HEK293 (cell line): ENCODE results near the gene ENPEP.
"Not testable (repeated sequence)": the region's sequence is repeated elsewhere in the genome, so short reads cannot be mapped to it uniquely, and the experiment has no call there.

Experiments used
- CTCF ChIA-PET: fragments of 350-600 bp; formaldehyde crosslinking; extraction: SDS; loops from one replicate; lab custom pipeline; 2021; ENCODE audit warnings: antibody characterized with exemption; lab: Yijun Ruan, JAX
- POLR2A ChIA-PET: fragments of 300-600 bp; formaldehyde crosslinking; extraction: SDS; loops from one replicate; lab custom pipeline; 2020; ENCODE audit warnings: antibody characterized with exemption, inconsistent platforms; lab: Yijun Ruan, JAX
- H3K27ac ChIP-seq: fragments of 200-500 bp; sonication (Bioruptor generic); 2 replicates; pipeline ENCODE4 v1.5.1; 2014; ENCODE audit warnings: low read depth, low read length, control low read depth, inconsistent platforms; ENCODE audit errors: extremely low read depth
- H3K36me3 ChIP-seq, 2 experiments: fragments of 200-500 bp in 1 of 2; sonication (Bioruptor generic) in 1 of 2; 1 replicate in 1 of 2; 2 replicates in 1 of 2; pipeline ENCODE4 v1.5.1; 2014 to 2017; ENCODE audit warnings: inconsistent platforms in 2 of 2, low read length in 2 of 2; ENCODE audit not compliant: control insufficient read depth in 2 of 2, insufficient read depth in 1 of 2
- H3K4me1 ChIP-seq: fragments of 200-500 bp; sonication (Bioruptor generic); 2 replicates; pipeline ENCODE4 v1.5.1; 2014; ENCODE audit warnings: mild to moderate bottlenecking, low read length, inconsistent platforms; ENCODE audit not compliant: control insufficient read depth, insufficient read depth
- H3K4me3 ChIP-seq: 2 replicates; pipeline ENCODE4 v1.5.1; 2011; ENCODE audit warnings: low read depth, mild to moderate bottlenecking, control low read depth, low read length, moderate library complexity
- H3K9me3 ChIP-seq: fragments of 200-500 bp; sonication (Bioruptor generic); 2 replicates; pipeline ENCODE4 v1.5.1; 2014; ENCODE audit warnings: low read depth, low read length, inconsistent platforms; ENCODE audit not compliant: control insufficient read depth, insufficient read depth
- HOXA7 ChIP-seq: sonication (generic); formaldehyde crosslinking; IDR thresholded peaks from 2 replicates; pipeline ENCODE4 v1.8.1; 2022; ENCODE audit warnings: missing genetic modification reagents, borderline replicate concordance
- MEIS1 ChIP-seq: sonication (generic); formaldehyde crosslinking; IDR thresholded peaks from 2 replicates; pipeline ENCODE4 v1.8.1; 2022; ENCODE audit warnings: missing genetic modification reagents, mild to moderate bottlenecking, borderline replicate concordance
- PRDM10 ChIP-seq: fragments of 450-650 bp; formaldehyde crosslinking; IDR thresholded peaks from 2 replicates; pipeline ENCODE4 v1.5.1; 2016; ENCODE audit warnings: missing biosample characterization, missing genetic modification characterization
- SALL2 ChIP-seq: fragments of 450-650 bp; formaldehyde crosslinking; IDR thresholded peaks from 2 replicates; pipeline ENCODE4 v1.5.0; 2017; ENCODE audit warnings: missing biosample characterization, mild to moderate bottlenecking, missing genetic modification characterization, borderline replicate concordance
- SP2 ChIP-seq: fragments of 450-650 bp; formaldehyde crosslinking; IDR thresholded peaks from 2 replicates; pipeline ENCODE4 v1.5.1; 2016; ENCODE audit warnings: missing biosample characterization, missing genetic modification characterization
- ZFP37 ChIP-seq: fragments of 450-650 bp; formaldehyde crosslinking; IDR thresholded peaks from 2 replicates; pipeline ENCODE4 v1.5.1; 2016; ENCODE audit warnings: missing biosample characterization, missing genetic modification characterization
- ZNF114 ChIP-seq: fragments of 450-650 bp; formaldehyde crosslinking; IDR thresholded peaks from 2 replicates; pipeline ENCODE4 v1.5.0; 2017; ENCODE audit warnings: missing biosample characterization, missing genetic modification characterization
- ZNF16 ChIP-seq: fragments of 450-650 bp; formaldehyde crosslinking; IDR thresholded peaks from 2 replicates; pipeline ENCODE4 v1.5.1; 2016; ENCODE audit warnings: low read depth, missing biosample characterization, missing genetic modification characterization
- ZNF202 ChIP-seq: fragments of 450-650 bp; formaldehyde crosslinking; IDR thresholded peaks from 2 replicates; pipeline ENCODE4 v1.5.1; 2016; ENCODE audit warnings: missing biosample characterization, missing genetic modification characterization, borderline replicate concordance
- ZNF292 ChIP-seq: fragments of 450-650 bp; formaldehyde crosslinking; IDR thresholded peaks from 2 replicates; pipeline ENCODE4 v1.5.1; 2016; ENCODE audit warnings: low read depth, missing biosample characterization, missing genetic modification characterization, borderline replicate concordance
- ZNF302 ChIP-seq: fragments of 450-650 bp; formaldehyde crosslinking; IDR thresholded peaks from 2 replicates; pipeline ENCODE4 v1.5.1; 2016; ENCODE audit warnings: missing biosample characterization, missing genetic modification characterization, low read depth
- ZNF341 ChIP-seq: fragments of 450-650 bp; formaldehyde crosslinking; IDR thresholded peaks from 2 replicates; pipeline ENCODE4; 2016; ENCODE audit warnings: low read depth, missing biosample characterization, missing genetic modification characterization
- ZNF362 ChIP-seq: fragments of 450-650 bp; formaldehyde crosslinking; IDR thresholded peaks from 2 replicates; pipeline ENCODE4 v1.5.1; 2016; ENCODE audit warnings: missing biosample characterization, missing genetic modification characterization
- ZNF391 ChIP-seq: fragments of 450-650 bp; formaldehyde crosslinking; IDR thresholded peaks from 2 replicates; pipeline ENCODE4 v1.5.1; 2016; ENCODE audit warnings: low read depth, missing biosample characterization, missing genetic modification characterization, borderline replicate concordance
- ZNF521 ChIP-seq: fragments of 450-650 bp; formaldehyde crosslinking; IDR thresholded peaks from 2 replicates; pipeline ENCODE4 v1.5.1; 2017; ENCODE audit warnings: missing biosample characterization, mild to moderate bottlenecking, missing genetic modification characterization
- ZNF529 ChIP-seq: fragments of 450-650 bp; formaldehyde crosslinking; IDR thresholded peaks from 2 replicates; pipeline ENCODE4 v1.5.1; 2017; ENCODE audit warnings: missing genetic modification characterization, missing biosample characterization; ENCODE audit not compliant: insufficient replicate concordance
- ZNF548 ChIP-seq: fragments of 450-650 bp; formaldehyde crosslinking; IDR thresholded peaks from 2 replicates; pipeline ENCODE4 v1.5.1; 2016; ENCODE audit warnings: missing biosample characterization, missing genetic modification characterization
- ZNF580 ChIP-seq: fragments of 450-650 bp; formaldehyde crosslinking; IDR thresholded peaks from 2 replicates; pipeline ENCODE4 v1.5.1; 2016; ENCODE audit warnings: missing biosample characterization, missing genetic modification characterization
- ZNF623 ChIP-seq: fragments of 450-650 bp; formaldehyde crosslinking; IDR thresholded peaks from 2 replicates; pipeline ENCODE4 v1.5.1; 2016; ENCODE audit warnings: missing biosample characterization, missing genetic modification characterization
- ZNF677 ChIP-seq: fragments of 450-650 bp; IDR thresholded peaks from 2 replicates; pipeline ENCODE4 v1.5.0; 2018; ENCODE audit warnings: missing biosample characterization, mild to moderate bottlenecking, missing genetic modification characterization, moderate library complexity
- ZNF707 ChIP-seq: fragments of 450-650 bp; formaldehyde crosslinking; IDR thresholded peaks from 2 replicates; pipeline ENCODE4 v1.5.1; 2016; ENCODE audit warnings: missing biosample characterization, missing genetic modification characterization
- ZXDB ChIP-seq: fragments of 450-650 bp; formaldehyde crosslinking; IDR thresholded peaks from 2 replicates; pipeline ENCODE4 v1.5.1; 2016; ENCODE audit warnings: missing biosample characterization, missing genetic modification characterization

Gene ENPEP

GRCh38 chr4:110467400-110467799, 8.6 kb upstream of the ENPEP start (continued):
- TF ChIP-seq PRDM10 (tag by site-specific recombination) (no peak), SALL2 (no peak), HOXA7 (CRISPR knock-in tag) (no peak), ZNF391 (tag by site-specific recombination) (no peak), ZNF580 (tag by site-specific recombination) (no peak)
- TF ChIP-seq, all 188 proteins: peak for 0

- H3K27ac ChIP-seq: no peak overlapping the region
- CTCF ChIA-PET: no interaction called here
- POLR2A ChIA-PET: no interaction called here
Measured at GRCh38 chr4:110472583-110473329, 3.2 kb upstream of the ENPEP start.

GRCh38 chr4:110474481-110474880, 1.5 kb upstream of the ENPEP start:
- TF ChIP-seq ZNF623 (tag by site-specific recombination) (no peak), ZNF292 (tag by site-specific recombination) (no peak), ZNF529 (no peak), ZNF302 (tag by site-specific recombination) (no peak), SALL2 (no peak), ZNF521 (no peak), ZXDB (tag by site-specific recombination) (no peak), ZNF202 (tag by site-specific recombination) (no peak), ZNF707 (tag by site-specific recombination) (no peak), SP2 (tag by site-specific recombination) (no peak), ZNF362 (tag by site-specific recombination) (no peak), ZFP37 (tag by site-specific recombination) (no peak), MEIS1 (CRISPR knock-in tag) (no peak), ZNF114 (no peak), ZNF341 (no peak)
- peaks cover 3% of the 10 kb centered on the region; the same call in 1 of the 2 replicates for H3K4me1 ChIP-seq
- ChIA-PET POLR2A (no interaction called here), CTCF (no interaction called here)
- H3K27ac ChIP-seq: no peak overlapping the region
- H3K9me3 ChIP-seq: no peaks in the 10 kb centered on the region
- H3K4me3 ChIP-seq: no peak overlapping the region
- no peaks in the 10 kb centered on the region for H3K36me3 ChIP-seq

More at GRCh38 chr4:110472583-110473329, 3.2 kb upstream of the ENPEP start:
- H3K36me3 ChIP-seq: no peaks in the 10 kb centered on the region
- H3K4me3 ChIP-seq: no peak overlapping the region
- H3K4me1 ChIP-seq: peaks cover 3% of the 10 kb centered on the region; the same call in 1 of the 2 replicates
- no peaks in the 10 kb centered on the region for H3K9me3 ChIP-seq
- TF ChIP-seq ZNF16 (tag by site-specific recombination) (no peak), ZNF548 (tag by site-specific recombination) (no peak), ZNF677 (tag by site-specific recombination) (peak; percentile 54)

- CTCF ChIA-PET: interaction anchor here (2.4 kb wide), 1 partner anchor 160 kb away, joined by 6 read pairs; no protein-coding TSS in a partner anchor
- POLR2A ChIA-PET, H3K4me1 ChIP-seq, H3K9me3 ChIP-seq, H3K36me3 ChIP-seq, H3K4me3 ChIP-seq, H3K27ac ChIP-seq: not testable (repeated sequence)
Measured at GRCh38 chr4:110475080-110475479, 875 bp upstream of the ENPEP start.
